ENCODE data around the gene COBL. TPM values are rescaled to one million over a fixed set of nuclear protein-coding genes. Genes with fewer than 3 reads are reported as not detected.

Gene COBL
- total and polyA plus RNA-seq, 2 experiments from 2014 or later: not detected

DNA sequence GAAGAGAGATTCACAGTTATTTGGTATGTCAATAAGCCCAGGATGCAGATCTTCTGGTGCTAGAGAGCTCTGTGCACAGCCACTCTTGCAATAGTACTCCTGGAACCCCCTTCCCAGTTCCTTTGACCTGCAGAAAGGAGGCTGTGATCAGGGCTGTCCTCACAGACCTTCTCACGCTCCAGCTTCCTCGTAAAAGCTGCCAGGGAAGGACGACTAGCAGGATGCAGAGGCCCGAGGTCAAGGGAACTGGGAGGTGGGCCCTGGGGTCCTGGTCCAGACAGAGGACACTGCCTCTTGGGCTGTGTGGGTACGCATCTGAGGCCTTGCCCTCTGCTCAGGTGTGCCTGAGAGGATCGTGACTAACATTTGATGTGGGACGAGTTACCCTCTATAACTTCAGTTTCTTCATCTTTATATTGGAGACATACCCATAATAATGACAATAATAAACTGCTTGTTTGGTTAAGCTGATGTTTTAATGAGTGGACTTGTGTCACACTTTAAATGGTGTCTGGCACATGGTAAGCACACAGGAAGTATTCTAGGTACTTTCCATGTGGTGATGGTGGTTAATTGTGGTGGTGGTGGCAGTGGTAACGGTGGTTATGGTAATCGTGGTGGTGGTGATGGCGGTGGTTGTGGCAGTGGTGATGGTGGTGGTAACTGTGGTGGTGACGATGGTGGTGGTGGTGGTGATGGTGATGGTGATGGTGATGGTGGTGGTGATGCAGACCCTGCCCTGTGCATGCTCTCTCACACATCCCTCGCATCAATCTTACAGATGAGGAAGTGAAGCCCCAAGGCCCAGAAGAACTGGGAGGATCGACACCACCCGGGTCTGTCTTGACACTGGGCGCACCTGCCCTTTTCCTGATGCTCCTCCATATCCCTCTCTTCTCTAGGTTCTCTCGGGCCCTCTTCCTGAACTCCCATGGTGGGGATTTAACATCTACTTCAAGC lies 298.8 kb downstream of the COBL start:
- in situ Hi-C loops (cut with MboI): no loop called here
- H3K9me3 ChIP-seq (ENCODE audit: low read depth): no peaks in the 10 kb centered on the region
- H3K9me2 ChIP-seq (ENCODE audit: insufficient read depth): no peaks in the 10 kb centered on the region
- H2AFZ ChIP-seq: no peak overlapping the region
- no peak for DNase-seq
- no peaks in the 10 kb centered on the region for H3K36me3 ChIP-seq (ENCODE audit: low read depth)
- H3K27ac ChIP-seq: no peak overlapping the region
- H3K4me1 ChIP-seq (ENCODE audit: insufficient read depth): peaks cover 3% of the 10 kb centered on the region; the same call in 1 of the 2 replicates
- no peaks in the 10 kb centered on the region for H3K79me2 ChIP-seq (ENCODE audit: insufficient read depth)
- H3K9ac ChIP-seq: no peak overlapping the region
- no peak overlapping the region for H3K4me2 ChIP-seq (ENCODE audit: unreplicated experiment)
- H3K4me3 ChIP-seq: no peak overlapping the region
- TF ChIP-seq EZH2 (IDR thresholded peaks at IDR 0.05; ENCODE audit: insufficient read depth, poor library complexity, severe bottlenecking) (no peak), EZH2phosphoT487 (IDR thresholded peaks at IDR 0.05; ENCODE audit: insufficient read depth, low read depth) (no peak)
- H3F3A ChIP-seq (ENCODE audit: insufficient read depth): peaks cover 5% of the 10 kb centered on the region; the same call in 1 of the 2 replicates
- no peaks in the 10 kb centered on the region for H4K20me1 ChIP-seq (ENCODE audit: insufficient read depth)
- WGBS, 2 experiments (ENCODE audit: low coverage in 1 of 2, low lambda C conversion rate in 2 of 2, missing lambda C conversion rate in 2 of 2): 90 to 94% methylated on average over 16 of the region's 16 CpGs
- peaks cover 4% of the 10 kb centered on the region; the same call in 1 of the 2 replicates for H3K27me3 ChIP-seq (replicated peaks; ENCODE audit: insufficient read depth)

DNA sequence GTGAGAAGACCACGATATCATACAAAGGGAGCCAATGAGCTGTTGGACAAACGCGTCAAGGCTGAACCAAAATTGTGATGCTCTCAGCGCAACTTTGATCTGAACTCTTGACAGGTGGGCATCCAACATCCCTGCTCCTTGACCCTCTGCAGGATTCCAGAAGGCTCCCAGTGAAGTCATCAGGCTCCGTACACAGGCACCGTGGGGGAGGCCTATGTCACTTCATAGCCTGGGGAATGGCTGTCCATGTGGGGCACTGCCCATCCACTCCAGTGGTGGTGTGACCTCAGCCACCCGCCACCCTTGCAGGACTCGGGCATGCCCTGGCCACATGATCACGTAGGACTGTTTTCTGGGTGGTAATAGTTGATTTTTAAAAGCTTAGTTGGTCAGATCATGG lies 300.1 kb downstream of the COBL start:
- Histone ChIP-seq H3F3A (ENCODE audit: insufficient read depth) (peaks cover 5% of the 10 kb centered on the region; the same call in 1 of the 2 replicates), H3K27me3 (replicated peaks; ENCODE audit: insufficient read depth) (peaks cover 5% of the 10 kb centered on the region; the same call in 1 of the 2 replicates), H3K36me3 (ENCODE audit: low read depth) (no peaks in the 10 kb centered on the region), H3K9me3 (ENCODE audit: low read depth) (no peaks in the 10 kb centered on the region), H3K79me2 (ENCODE audit: insufficient read depth) (no peaks in the 10 kb centered on the region), H3K9ac (no peak overlapping the region), H3K9me2 (ENCODE audit: insufficient read depth) (no peaks in the 10 kb centered on the region), H2AFZ (no peak overlapping the region), H3K27ac (no peak overlapping the region), H4K20me1 (ENCODE audit: insufficient read depth) (no peaks in the 10 kb centered on the region), H3K4me3 (no peak overlapping the region), H3K4me1 (ENCODE audit: insufficient read depth) (peaks cover 3% of the 10 kb centered on the region; the same call in 1 of the 2 replicates), H3K4me2 (ENCODE audit: unreplicated experiment) (no peak overlapping the region)
- TF ChIP-seq EZH2phosphoT487 (IDR thresholded peaks at IDR 0.05; ENCODE audit: insufficient read depth, low read depth) (no peak), EZH2 (IDR thresholded peaks at IDR 0.05; ENCODE audit: insufficient read depth, poor library complexity, severe bottlenecking) (no peak)
- in situ Hi-C loops (cut with MboI): no loop called here
- DNase-seq: no peak
- WGBS, 2 experiments (ENCODE audit: low coverage in 1 of 2, low lambda C conversion rate in 2 of 2, missing lambda C conversion rate in 2 of 2): 86 to 87% methylated on average over 9 of the region's 9 CpGs

DNA sequence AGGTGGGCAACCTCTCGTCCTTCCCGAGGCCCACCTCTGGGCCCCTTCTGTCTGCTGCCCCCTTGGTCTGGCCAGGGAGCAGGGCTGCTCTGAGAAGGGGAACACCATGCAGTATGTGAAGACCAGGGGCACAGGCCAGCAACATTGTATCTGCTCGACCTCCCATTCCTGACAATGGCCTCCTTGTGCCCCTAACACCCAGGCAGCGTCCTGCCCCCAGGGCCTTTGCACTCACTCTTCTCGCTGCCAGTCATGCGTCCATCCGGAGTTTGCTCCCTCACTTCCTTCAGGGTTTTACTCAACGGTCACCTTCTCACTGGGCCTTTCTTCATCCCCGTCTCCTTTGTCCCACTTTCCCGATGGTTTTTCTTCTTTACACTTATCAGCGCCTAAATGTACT lies 301.0 kb downstream of the COBL start:
- no peaks in the 10 kb centered on the region for H3K9me3 ChIP-seq (ENCODE audit: low read depth)
- no peak overlapping the region for H3K4me3 ChIP-seq
- no peaks in the 10 kb centered on the region for H4K20me1 ChIP-seq (ENCODE audit: insufficient read depth)
- DNase-seq: no peak
- no peak overlapping the region for H2AFZ ChIP-seq
- no peaks in the 10 kb centered on the region for H3K79me2 ChIP-seq (ENCODE audit: insufficient read depth)
- peaks cover 5% of the 10 kb centered on the region; the same call in 1 of the 2 replicates for H3F3A ChIP-seq (ENCODE audit: insufficient read depth)
- H3K27me3 ChIP-seq (replicated peaks; ENCODE audit: insufficient read depth): peaks cover 5% of the 10 kb centered on the region; the same call in 1 of the 2 replicates
- no peaks in the 10 kb centered on the region for H3K9me2 ChIP-seq (ENCODE audit: insufficient read depth)
- H3K9ac ChIP-seq: no peak overlapping the region
- no peak overlapping the region for H3K27ac ChIP-seq
- no peaks in the 10 kb centered on the region for H3K36me3 ChIP-seq (ENCODE audit: low read depth)
- 82 to 87% methylated on average over 11 of the region's 11 CpGs for WGBS, 2 experiments (ENCODE audit: low coverage in 1 of 2, low lambda C conversion rate in 2 of 2, missing lambda C conversion rate in 2 of 2)
- no peak overlapping the region for H3K4me2 ChIP-seq (ENCODE audit: unreplicated experiment)
- in situ Hi-C loops (cut with MboI): no loop called here
- H3K4me1 ChIP-seq (ENCODE audit: insufficient read depth): peaks cover 3% of the 10 kb centered on the region; the same call in 1 of the 2 replicates
- TF ChIP-seq EZH2 (IDR thresholded peaks at IDR 0.05; ENCODE audit: insufficient read depth, poor library complexity, severe bottlenecking): no peak
- no peak for TF ChIP-seq EZH2phosphoT487 (IDR thresholded peaks at IDR 0.05; ENCODE audit: insufficient read depth, low read depth)

DNA sequence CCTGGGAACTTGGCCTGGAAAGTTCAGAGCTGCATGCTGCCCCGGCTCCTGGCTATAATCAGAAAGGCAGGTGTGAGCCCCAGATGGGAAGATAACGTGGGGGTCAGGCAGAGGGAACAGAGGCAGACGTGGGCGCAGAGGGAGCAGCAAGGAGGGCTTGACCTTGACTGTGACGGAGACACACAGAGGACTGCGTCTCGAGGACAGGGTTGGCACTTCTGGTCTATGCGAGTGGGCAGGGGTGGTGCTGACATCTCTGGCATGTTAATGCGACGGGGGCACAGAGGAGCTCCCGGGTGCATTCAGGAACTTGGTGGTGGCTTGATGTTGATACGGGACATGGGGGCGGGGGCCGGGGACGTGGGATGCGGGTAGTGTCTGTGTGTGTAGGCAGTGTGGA lies 301.8 kb downstream of the COBL start:
- no peak for DNase-seq
- Histone ChIP-seq H3K4me3 (no peak overlapping the region), H3K79me2 (ENCODE audit: insufficient read depth) (no peaks in the 10 kb centered on the region), H3K27ac (no peak overlapping the region), H3K9me3 (ENCODE audit: low read depth) (no peaks in the 10 kb centered on the region), H3K36me3 (ENCODE audit: low read depth) (no peaks in the 10 kb centered on the region), H4K20me1 (ENCODE audit: insufficient read depth) (no peaks in the 10 kb centered on the region), H2AFZ (no peak overlapping the region), H3K4me2 (ENCODE audit: unreplicated experiment) (no peak overlapping the region), H3K9ac (no peak overlapping the region), H3K4me1 (ENCODE audit: insufficient read depth) (peaks cover 11% of the 10 kb centered on the region), H3F3A (ENCODE audit: insufficient read depth) (peaks cover 5% of the 10 kb centered on the region; the same call in 1 of the 2 replicates), H3K9me2 (ENCODE audit: insufficient read depth) (no peaks in the 10 kb centered on the region), H3K27me3 (replicated peaks; ENCODE audit: insufficient read depth) (peaks cover 5% of the 10 kb centered on the region; the same call in 1 of the 2 replicates)
- in situ Hi-C loops (cut with MboI): no loop called here
- 78 to 91% methylated on average over 14 to 16 of the region's 16 CpGs for WGBS, 2 experiments (ENCODE audit: low coverage in 1 of 2, low lambda C conversion rate in 2 of 2, missing lambda C conversion rate in 2 of 2)
- no peak for TF ChIP-seq EZH2phosphoT487 (IDR thresholded peaks at IDR 0.05; ENCODE audit: insufficient read depth, low read depth)

All from GM23248 (cell line).